Stimulated activated CD4-positive, alpha-beta T cell treated with anti-CD3 and anti-CD28 coated beads, Interleukin-12 subunit alpha, Interleukin-12 subunit beta, amount 100 ng/mL, for 24 hours (primary cell): Measurements from ENCODE around the gene GTPBP3.

Experiments used
- DNase-seq, 2 experiments: peaks; one replicate each; pipeline ENCODE4 v3.0.0-alpha.2; 2020; ENCODE audit warnings: low read depth in 2 of 2

GTPBP3 gene

GRCh38 chr19:17309198-17309964 lies 28.0 kb upstream of the GTPBP3 start, which contains the start of gene DDA1:
TSS of gene DDA1 (plus strand) at chr19:17309563. CDS start at chr19:17309655, 92 bp downstream.
- peak; percentile 97 to 99 for DNase-seq

- DNase-seq, result no peak
Measured at GRCh38 chr19:17309965-17310461, 27.3 kb upstream of the GTPBP3 start.

- no peak for DNase-seq
Measured at GRCh38 chr19:17311455-17312188, 25.7 kb upstream of the GTPBP3 start.

GRCh38 chr19:17312189-17313113 lies 24.9 kb upstream of the GTPBP3 start:
- DNase-seq, result no peak

- DNase-seq, result no peak
Measured at GRCh38 chr19:17314007-17314593, 23.3 kb upstream of the GTPBP3 start.

GRCh38 chr19:17318966-17319365 lies 18.4 kb upstream of the GTPBP3 start:
- DNase-seq, result no peak

- DNase-seq, result no peak
Measured at GRCh38 chr19:17319473-17320238, 17.7 kb upstream of the GTPBP3 start.

- no peak for DNase-seq
Measured at GRCh38 chr19:17320435-17320834, 16.9 kb upstream of the GTPBP3 start.

GRCh38 chr19:17321655-17322489 lies 15.5 kb upstream of the GTPBP3 start:
- DNase-seq, result no peak

- DNase-seq, result no peak
Measured at GRCh38 chr19:17322854-17323253, 14.5 kb upstream of the GTPBP3 start.

- no peak for DNase-seq
Measured at GRCh38 chr19:17323300-17323963, 13.9 kb upstream of the GTPBP3 start.

- no peak for DNase-seq
Measured at GRCh38 chr19:17323964-17324332, 13.4 kb upstream of the GTPBP3 start.

GRCh38 chr19:17324357-17325114 lies 12.8 kb upstream of the GTPBP3 start:
- no peak for DNase-seq

GRCh38 chr19:17325133-17325532 lies 12.2 kb upstream of the GTPBP3 start:
- DNase-seq, result no peak

- DNase-seq, result no peak
Measured at GRCh38 chr19:17325881-17326594, 11.3 kb upstream of the GTPBP3 start.

- no peak for DNase-seq
Measured at GRCh38 chr19:17326595-17326966, 10.8 kb upstream of the GTPBP3 start.

GRCh38 chr19:17327068-17327653 lies 10.2 kb upstream of the GTPBP3 start:
- DNase-seq, result no peak
